Subcutaneous abdominal adipose tissue (tissue), 5 donors: ENCODE results near the gene CHD2.

Experiments
- H3K27ac ChIP-seq: one replicate; pipeline ENCODE4 v1.7.0; 2013; ENCODE audit warnings: low read depth, mild to moderate bottlenecking, inconsistent platforms, low read length, moderate library complexity
- H3K27me3 ChIP-seq, 5 donors: one replicate each; pipeline ENCODE4 v1.7.0; 2013; ENCODE audit warnings: low read length in 5 of 5, inconsistent platforms in 1 of 5; ENCODE audit not compliant: control insufficient read depth in 5 of 5, insufficient read depth in 4 of 5
- H3K36me3 ChIP-seq, 5 donors: one replicate each; pipeline ENCODE4 v1.7.0; 2013; ENCODE audit warnings: low read length in 5 of 5; ENCODE audit not compliant: control insufficient read depth in 5 of 5, insufficient read depth in 5 of 5
- H3K4me1 ChIP-seq, 5 donors: one replicate each; pipeline ENCODE4 v1.7.0; 2013; ENCODE audit warnings: low read length in 5 of 5, mild to moderate bottlenecking in 3 of 5, moderate library complexity in 1 of 5; ENCODE audit not compliant: control insufficient read depth in 5 of 5, insufficient read depth in 5 of 5
- H3K4me3 ChIP-seq, 5 donors: one replicate each; pipeline ENCODE4 v1.7.0; 2013; ENCODE audit warnings: low read length in 5 of 5, low read depth in 1 of 5
- H3K9ac ChIP-seq, 5 donors: one replicate each; pipeline ENCODE4 v1.7.0; 2013; ENCODE audit warnings: low read length in 5 of 5, mild to moderate bottlenecking in 4 of 5, moderate library complexity in 3 of 5
- H3K9me3 ChIP-seq, 5 donors: one replicate each; pipeline ENCODE4 v1.7.0; 2013; ENCODE audit warnings: low read length in 5 of 5; ENCODE audit not compliant: control insufficient read depth in 5 of 5
- donor health status: healthy.
- donor health status: healthy.
- donor health status: healthy.
- donor health status: healthy.
- donor health status: healthy.

CHD2 gene

GRCh38 chr15:93049233-93049632 is 149.1 kb downstream of the CHD2 start:
- peaks cover 0 to 81% (median 65%) of the 10 kb centered on the region in 5 donors for H3K36me3 ChIP-seq
- peaks cover 0 to 9% (median 0%) of the 10 kb centered on the region in 5 donors for H3K4me1 ChIP-seq

GRCh38 chr15:93049914-93050578 is 149.9 kb downstream of the CHD2 start:
- peaks cover 0 to 9% (median 0%) of the 10 kb centered on the region in 5 donors for H3K4me1 ChIP-seq
- H3K9me3 ChIP-seq = peaks cover 0 to 12% (median 10%) of the 10 kb centered on the region in 5 donors
- H3K27ac ChIP-seq = no peak overlapping the region
- H3K9ac ChIP-seq = no peak overlapping the region
- peaks cover 0 to 3% (median 0%) of the 10 kb centered on the region in 5 donors for H3K27me3 ChIP-seq
- H3K4me3 ChIP-seq = no peak overlapping the region
- H3K36me3 ChIP-seq = peaks cover 0 to 79% (median 61%) of the 10 kb centered on the region in 5 donors

More at GRCh38 chr15:93049233-93049632, 149.1 kb downstream of the CHD2 start:
- Histone ChIP-seq H3K9ac (no peak overlapping the region), H3K4me3 (no peak overlapping the region), H3K9me3 (peaks cover 0 to 12% (median 10%) of the 10 kb centered on the region in 5 donors), H3K27ac (no peak overlapping the region), H3K27me3 (peaks cover 0 to 3% (median 0%) of the 10 kb centered on the region in 5 donors)

GRCh38 chr15:93050648-93051047 is 150.5 kb downstream of the CHD2 start:
- Histone ChIP-seq H3K4me3 (no peak overlapping the region), H3K27ac (no peak overlapping the region), H3K4me1 (peaks cover 0 to 14% (median 4%) of the 10 kb centered on the region in 5 donors), H3K9me3 (peaks cover 0 to 12% (median 10%) of the 10 kb centered on the region in 5 donors), H3K9ac (no peak overlapping the region), H3K27me3 (peaks cover 0 to 3% (median 0%) of the 10 kb centered on the region in 5 donors), H3K36me3 (peaks cover 0 to 73% (median 56%) of the 10 kb centered on the region in 5 donors)

- no peak overlapping the region for H3K9ac ChIP-seq
- no peak overlapping the region for H3K27ac ChIP-seq
- H3K27me3 ChIP-seq = peaks cover 0 to 3% (median 0%) of the 10 kb centered on the region in 5 donors
- H3K36me3 ChIP-seq = peaks cover 0 to 65% (median 49%) of the 10 kb centered on the region in 5 donors
- peaks cover 0 to 7% (median 3%) of the 10 kb centered on the region in 5 donors for H3K9me3 ChIP-seq
- peaks cover 0 to 18% (median 6%) of the 10 kb centered on the region in 5 donors for H3K4me1 ChIP-seq
- no peak overlapping the region for H3K4me3 ChIP-seq
Measured at GRCh38 chr15:93051236-93052089, 151.3 kb downstream of the CHD2 start.

- Histone ChIP-seq H3K4me1 (peaks cover 0 to 18% (median 6%) of the 10 kb centered on the region in 5 donors), H3K27me3 (peaks cover 0 to 7% (median 0%) of the 10 kb centered on the region in 5 donors), H3K4me3 (no peak overlapping the region), H3K36me3 (peaks cover 0 to 57% (median 43%) of the 10 kb centered on the region in 5 donors), H3K9ac (no peak overlapping the region), H3K27ac (no peak overlapping the region), H3K9me3 (no peaks in the 10 kb centered on the region)
Measured at GRCh38 chr15:93052090-93052879, 152.2 kb downstream of the CHD2 start.

- Histone ChIP-seq H3K4me1 (peaks cover 0 to 18% (median 6%) of the 10 kb centered on the region in 5 donors), H3K27ac (no peak overlapping the region), H3K36me3 (peaks cover 0 to 33% (median 26%) of the 10 kb centered on the region in 5 donors), H3K9ac (no peak overlapping the region), H3K27me3 (peaks cover 0 to 4% (median 0%) of the 10 kb centered on the region in 5 donors), H3K9me3 (no peaks in the 10 kb centered on the region), H3K4me3 (no peak overlapping the region)
Measured at GRCh38 chr15:93055211-93055610, 155.1 kb downstream of the CHD2 start.

GRCh38 chr15:93056836-93057235 is 156.7 kb downstream of the CHD2 start:
- peaks cover 0 to 17% (median 12%) of the 10 kb centered on the region in 5 donors for H3K36me3 ChIP-seq
- peaks cover 0 to 4% (median 0%) of the 10 kb centered on the region in 5 donors for H3K27me3 ChIP-seq
- no peaks in the 10 kb centered on the region for H3K9me3 ChIP-seq
- H3K27ac ChIP-seq = no peak overlapping the region
- no peak overlapping the region for H3K4me3 ChIP-seq
- peaks cover 0 to 24% (median 11%) of the 10 kb centered on the region in 5 donors for H3K4me1 ChIP-seq
- H3K9ac ChIP-seq = no peak overlapping the region

- no peak overlapping the region for H3K4me3 ChIP-seq
- H3K9ac ChIP-seq = no peak overlapping the region
- H3K27ac ChIP-seq = no peak overlapping the region
- peaks cover 0 to 4% (median 0%) of the 10 kb centered on the region in 5 donors for H3K27me3 ChIP-seq
- H3K4me1 ChIP-seq = peaks cover 0 to 28% (median 11%) of the 10 kb centered on the region in 5 donors
- H3K36me3 ChIP-seq = peaks cover 0 to 11% (median 5%) of the 10 kb centered on the region in 5 donors
- H3K9me3 ChIP-seq = no peaks in the 10 kb centered on the region
Measured at GRCh38 chr15:93057618-93058017, 157.5 kb downstream of the CHD2 start.

- H3K9ac ChIP-seq = no peak overlapping the region
- H3K27me3 ChIP-seq = peaks cover 0 to 4% (median 0%) of the 10 kb centered on the region in 5 donors
- H3K4me3 ChIP-seq = no peak overlapping the region
- peaks cover 0 to 11% (median 5%) of the 10 kb centered on the region in 5 donors for H3K36me3 ChIP-seq
- no peaks in the 10 kb centered on the region for H3K9me3 ChIP-seq
- H3K27ac ChIP-seq = no peak overlapping the region
- peaks cover 0 to 30% (median 11%) of the 10 kb centered on the region in 5 donors for H3K4me1 ChIP-seq
Measured at GRCh38 chr15:93058128-93058527, 158.0 kb downstream of the CHD2 start.
